NOMO-1 treated with DMSO at 0.1 percent for 48 hours (cell line): ENCODE data around the gene MYEF2.
A peak's percentile ranks its signal among the peaks of the same experiment; 100 is the strongest.

Experiments
- DNase-seq: peaks from one replicate; lab custom pipeline; 2025; ENCODE audit not compliant: unreplicated experiment; lab: John Stamatoyannopoulos, UW

The MYEF2 gene

GRCh38 chr15:48147358-48147757 is 30.7 kb downstream of the MYEF2 start:
- no peak for DNase-seq

- no peak for DNase-seq
These were observed 32.2 kb downstream of the MYEF2 start for GRCh38 chr15:48145923-48146322.

- peak; percentile 7 for DNase-seq
These were observed 33.2 kb downstream of the MYEF2 start for GRCh38 chr15:48144889-48145288.

- DNase-seq = no peak
These were observed 34.2 kb downstream of the MYEF2 start for GRCh38 chr15:48143856-48144255.

GRCh38 chr15:48132874-48133273 is 45.2 kb downstream of the MYEF2 start:
- DNase-seq = no peak

GRCh38 chr15:48131324-48131723 is 46.8 kb downstream of the MYEF2 start:
- DNase-seq = no peak

GRCh38 chr15:48126667-48127355 is 51.3 kb downstream of the MYEF2 start:
- DNase-seq = no peak

GRCh38 chr15:48121849-48122248 is 56.2 kb downstream of the MYEF2 start:
- DNase-seq = no peak

- no peak for DNase-seq
These were observed 57.4 kb downstream of the MYEF2 start, which contains the start of gene SLC24A5 for GRCh38 chr15:48120745-48121144. Gene SLC24A5, plus strand, starts transcription at chr15:48120990. Its CDS starts 55 bp downstream, at chr15:48121045.

- no peak for DNase-seq
These were observed 58.8 kb downstream of the MYEF2 start for GRCh38 chr15:48119277-48119676.

- no peak for DNase-seq
These were observed 65.9 kb downstream of the MYEF2 start for GRCh38 chr15:48112242-48112641.

GRCh38 chr15:48109856-48110531 is 68.1 kb downstream of the MYEF2 start:
- no peak for DNase-seq

GRCh38 chr15:48109212-48109611 is 68.9 kb downstream of the MYEF2 start:
- no peak for DNase-seq

- no peak for DNase-seq
These were observed 72.2 kb downstream of the MYEF2 start for GRCh38 chr15:48105936-48106335.

GRCh38 chr15:48103647-48104046 is 74.4 kb downstream of the MYEF2 start:
- DNase-seq = no peak

- DNase-seq = no peak
These were observed 75.9 kb downstream of the MYEF2 start for GRCh38 chr15:48102167-48102566.

- DNase-seq = no peak
These were observed 76.6 kb downstream of the MYEF2 start for GRCh38 chr15:48101376-48101961.

- no peak for DNase-seq
These were observed 80.8 kb downstream of the MYEF2 start for GRCh38 chr15:48097264-48097663.

- DNase-seq = no peak
These were observed 81.3 kb downstream of the MYEF2 start for GRCh38 chr15:48096813-48097212.

- no peak for DNase-seq
These were observed 81.7 kb downstream of the MYEF2 start for GRCh38 chr15:48096355-48096786.

- DNase-seq = no peak
These were observed 86.6 kb downstream of the MYEF2 start for GRCh38 chr15:48091522-48091921.

GRCh38 chr15:48090666-48091065 is 87.4 kb downstream of the MYEF2 start:
- DNase-seq = no peak
